K562 (cell line): Measurements from ENCODE around the gene KIF17. TPM values are rescaled to one million over a fixed set of nuclear protein-coding genes. Genes with fewer than 3 reads are reported as not detected.

Source experiments
- polyA plus RNA-seq, 8 experiments: library from polyadenylated mRNA; depleted of rRNA in 4 of 8; stranded (reverse) in 5 of 8; unstranded in 3 of 8; fragments of >200 nt; fragmentation: Nextera tagmentation in 2 of 8; fragmentation: Illumina TruSeq in 1 of 8; extraction: Ambion mirVana in 2 of 8; extraction: Trizol in 1 of 8; gene quantifications; 2 replicates each; pipeline versions ENCODE4 v1.2.1 to v1.2.3, GENCODE V29; 2011 to 2014; ENCODE audit warnings: inconsistent platforms in 1 of 8, missing spikeins in 1 of 8
- total RNA-seq, 7 experiments: library from RNA; depleted of rRNA in 6 of 7; stranded (reverse); fragments of >200 nt in 6 of 7; fragmentation: Illumina TruSeq in 2 of 7; extraction: Trizol in 2 of 7; gene quantifications; 2 replicates each; pipeline versions ENCODE4 v1.2.1 to v1.2.3, GENCODE V29; 2011 to 2021; ENCODE audit warnings: low replicate concordance in 1 of 7

The KIF17 gene
- total and polyA plus RNA-seq, 9 of the 15 experiments (the other 6 are each of a cell fraction or from before 2014, with no cell fraction given): 0.04 to 0.47 (median 0.18) TPM; not detected in 5

Other genes starting within 250 kb of the KIF17 start
Only the 7 nearest of the 8 such genes appear.
- 20.1 and 25.0 TPM in 2 replicates for gene MUL1, start 209.9 kb downstream of the KIF17 start, total RNA-seq (2014; rRNA removed)
- gene MUL1, start 209.9 kb downstream of the KIF17 start, total RNA-seq (2014; rRNA removed; fragmentation: Illumina TruSeq; extraction: Trizol): 12.7 and 14.5 TPM in 2 replicates
- gene MUL1, start 209.9 kb downstream of the KIF17 start, total RNA-seq (2015; rRNA removed; fragmentation: Illumina TruSeq; extraction: Trizol): 18.6 and 18.7 TPM in 2 replicates
- 32.9 and 34.6 TPM in 2 replicates for gene MUL1, start 209.9 kb downstream of the KIF17 start, total RNA-seq (2021)
- gene MUL1, start 209.9 kb downstream of the KIF17 start, polyA plus RNA-seq (2011; rRNA removed): 19.3 and 21.6 TPM in 2 replicates
- 26.2 and 26.5 TPM in 2 replicates for gene MUL1, start 209.9 kb downstream of the KIF17 start, polyA plus RNA-seq (2014; fragmentation: Illumina TruSeq; extraction: Trizol)
- gene MUL1, start 209.9 kb downstream of the KIF17 start, polyA plus RNA-seq (2014; fragmentation: Nextera tagmentation; extraction: Ambion mirVana): 10 to 100 TPM; 10.4 to 14.7 TPM
- gene MUL1, start 209.9 kb downstream of the KIF17 start, polyA plus RNA-seq (2014; rRNA removed): 22.0 and 23.7 TPM in 2 replicates
- not detected in 2 replicates for gene FAM43B, start 165.4 kb downstream of the KIF17 start, total RNA-seq (2014; rRNA removed)
- gene FAM43B, start 165.4 kb downstream of the KIF17 start, total RNA-seq (2014; rRNA removed; fragmentation: Illumina TruSeq; extraction: Trizol): not detected in 2 replicates
- not detected in 2 replicates for gene FAM43B, start 165.4 kb downstream of the KIF17 start, total RNA-seq (2015; rRNA removed; fragmentation: Illumina TruSeq; extraction: Trizol)
- gene FAM43B, start 165.4 kb downstream of the KIF17 start, total RNA-seq (2021): not detected in 2 replicates
- not detected in 2 replicates for gene FAM43B, start 165.4 kb downstream of the KIF17 start, polyA plus RNA-seq (2011; rRNA removed)
- gene FAM43B, start 165.4 kb downstream of the KIF17 start, polyA plus RNA-seq (2014; fragmentation: Illumina TruSeq; extraction: Trizol): not detected in 2 replicates
- not detected for gene FAM43B, start 165.4 kb downstream of the KIF17 start, polyA plus RNA-seq (2014; fragmentation: Nextera tagmentation; extraction: Ambion mirVana)
- not detected in 2 replicates for gene FAM43B, start 165.4 kb downstream of the KIF17 start, polyA plus RNA-seq (2014; rRNA removed)
- not detected in 2 replicates for gene CDA, start 128.9 kb downstream of the KIF17 start, total RNA-seq (2014; rRNA removed)
- gene CDA, start 128.9 kb downstream of the KIF17 start, total RNA-seq (2014; rRNA removed; fragmentation: Illumina TruSeq; extraction: Trizol): not detected in 2 replicates
- gene CDA, start 128.9 kb downstream of the KIF17 start, total RNA-seq (2015; rRNA removed; fragmentation: Illumina TruSeq; extraction: Trizol): not detected in 2 replicates
- not detected in 2 replicates for gene CDA, start 128.9 kb downstream of the KIF17 start, total RNA-seq (2021)
- gene CDA, start 128.9 kb downstream of the KIF17 start, polyA plus RNA-seq (2011; rRNA removed): not detected in 2 replicates
- gene CDA, start 128.9 kb downstream of the KIF17 start, polyA plus RNA-seq (2014; fragmentation: Illumina TruSeq; extraction: Trizol): not detected in 2 replicates
- gene CDA, start 128.9 kb downstream of the KIF17 start, polyA plus RNA-seq (2014; fragmentation: Nextera tagmentation; extraction: Ambion mirVana): not detected
- gene CDA, start 128.9 kb downstream of the KIF17 start, polyA plus RNA-seq (2014; rRNA removed): 0.12 TPM in 1 of 2 replicates, not detected in the other
- gene PINK1, start 84.5 kb downstream of the KIF17 start, total RNA-seq (2014; rRNA removed): 11.3 and 12.9 TPM in 2 replicates
- 5.7 and 6.2 TPM in 2 replicates for gene PINK1, start 84.5 kb downstream of the KIF17 start, total RNA-seq (2014; rRNA removed; fragmentation: Illumina TruSeq; extraction: Trizol)
- gene PINK1, start 84.5 kb downstream of the KIF17 start, total RNA-seq (2015; rRNA removed; fragmentation: Illumina TruSeq; extraction: Trizol): 5.9 and 6.5 TPM in 2 replicates
- 9.3 and 9.5 TPM in 2 replicates for gene PINK1, start 84.5 kb downstream of the KIF17 start, total RNA-seq (2021)
- gene PINK1, start 84.5 kb downstream of the KIF17 start, polyA plus RNA-seq (2011; rRNA removed): 6.8 and 9.3 TPM in 2 replicates
- gene PINK1, start 84.5 kb downstream of the KIF17 start, polyA plus RNA-seq (2014; fragmentation: Illumina TruSeq; extraction: Trizol): 7.6 and 9.9 TPM in 2 replicates
- 1 to 10 TPM; 1.5 to 2.2 TPM for gene PINK1, start 84.5 kb downstream of the KIF17 start, polyA plus RNA-seq (2014; fragmentation: Nextera tagmentation; extraction: Ambion mirVana)
- gene PINK1, start 84.5 kb downstream of the KIF17 start, polyA plus RNA-seq (2014; rRNA removed): 10.2 and 10.5 TPM in 2 replicates
- gene DDOST, start 56.6 kb downstream of the KIF17 start, total RNA-seq (2014; rRNA removed): 209 and 254 TPM in 2 replicates
- gene DDOST, start 56.6 kb downstream of the KIF17 start, total RNA-seq (2014; rRNA removed; fragmentation: Illumina TruSeq; extraction: Trizol): 148 and 173 TPM in 2 replicates
- gene DDOST, start 56.6 kb downstream of the KIF17 start, total RNA-seq (2015; rRNA removed; fragmentation: Illumina TruSeq; extraction: Trizol): 240 and 241 TPM in 2 replicates
- gene DDOST, start 56.6 kb downstream of the KIF17 start, total RNA-seq (2021): 204 and 214 TPM in 2 replicates
- 260 and 287 TPM in 2 replicates for gene DDOST, start 56.6 kb downstream of the KIF17 start, polyA plus RNA-seq (2011; rRNA removed)
- 255 and 267 TPM in 2 replicates for gene DDOST, start 56.6 kb downstream of the KIF17 start, polyA plus RNA-seq (2014; fragmentation: Illumina TruSeq; extraction: Trizol)
- 100 to 1,000 TPM; 185 to 306 TPM for gene DDOST, start 56.6 kb downstream of the KIF17 start, polyA plus RNA-seq (2014; fragmentation: Nextera tagmentation; extraction: Ambion mirVana)
- gene DDOST, start 56.6 kb downstream of the KIF17 start, polyA plus RNA-seq (2014; rRNA removed): 222 and 268 TPM in 2 replicates
- not detected in 2 replicates for gene SH2D5, start 14.7 kb upstream of the KIF17 start, total RNA-seq (2014; rRNA removed)
- gene SH2D5, start 14.7 kb upstream of the KIF17 start, total RNA-seq (2014; rRNA removed; fragmentation: Illumina TruSeq; extraction: Trizol): not detected in 2 replicates
- gene SH2D5, start 14.7 kb upstream of the KIF17 start, total RNA-seq (2015; rRNA removed; fragmentation: Illumina TruSeq; extraction: Trizol): 0.04 TPM in 1 of 2 replicates, not detected in the other
- 0.11 TPM in 1 of 2 replicates, not detected in the other for gene SH2D5, start 14.7 kb upstream of the KIF17 start, total RNA-seq (2021)
- gene SH2D5, start 14.7 kb upstream of the KIF17 start, polyA plus RNA-seq (2011; rRNA removed): 0.03 and 0.06 TPM in 2 replicates
- gene SH2D5, start 14.7 kb upstream of the KIF17 start, polyA plus RNA-seq (2014; fragmentation: Illumina TruSeq; extraction: Trizol): 0.10 TPM in 1 of 2 replicates, not detected in the other
- gene SH2D5, start 14.7 kb upstream of the KIF17 start, polyA plus RNA-seq (2014; fragmentation: Nextera tagmentation; extraction: Ambion mirVana): not detected
- gene SH2D5, start 14.7 kb upstream of the KIF17 start, polyA plus RNA-seq (2014; rRNA removed): not detected in 2 replicates
- gene HP1BP3, start 69.3 kb upstream of the KIF17 start, total RNA-seq (2014; rRNA removed): 238 and 258 TPM in 2 replicates
- 240 and 266 TPM in 2 replicates for gene HP1BP3, start 69.3 kb upstream of the KIF17 start, total RNA-seq (2014; rRNA removed; fragmentation: Illumina TruSeq; extraction: Trizol)
- 214 and 223 TPM in 2 replicates for gene HP1BP3, start 69.3 kb upstream of the KIF17 start, total RNA-seq (2015; rRNA removed; fragmentation: Illumina TruSeq; extraction: Trizol)
- 200 and 209 TPM in 2 replicates for gene HP1BP3, start 69.3 kb upstream of the KIF17 start, total RNA-seq (2021)
- gene HP1BP3, start 69.3 kb upstream of the KIF17 start, polyA plus RNA-seq (2011; rRNA removed): 334 and 405 TPM in 2 replicates
- 217 and 270 TPM in 2 replicates for gene HP1BP3, start 69.3 kb upstream of the KIF17 start, polyA plus RNA-seq (2014; fragmentation: Illumina TruSeq; extraction: Trizol)
- gene HP1BP3, start 69.3 kb upstream of the KIF17 start, polyA plus RNA-seq (2014; fragmentation: Nextera tagmentation; extraction: Ambion mirVana): 10 to 100 TPM; 57.3 to 87.1 TPM
- gene HP1BP3, start 69.3 kb upstream of the KIF17 start, polyA plus RNA-seq (2014; rRNA removed): 481 and 513 TPM in 2 replicates